Measurements from ENCODE around the gene RBFOX1.

GRCh38 chr16:7521834-7522233 lies 189.2 kb downstream of the RBFOX1 start:
- TF ChIP-seq SRF (IDR thresholded peaks at IDR 0.05; ENCODE audit: low read depth) (no peak), POLR2A (IDR thresholded peaks at IDR 0.05; ENCODE audit: borderline replicate concordance, extremely low read depth, insufficient read depth, insufficient read length) (no peak), CTCF (IDR thresholded peaks at IDR 0.05 in 2 of 3, conservative IDR thresholded peaks at IDR 0.05 in 1 of 3; ENCODE audit: borderline replicate concordance in 1 of 3, insufficient read depth in 1 of 3, low read depth in 2 of 3, low read length in 2 of 3) (no peak), SIN3A (IDR thresholded peaks at IDR 0.05; ENCODE audit: low read depth) (no peak), CEBPB (IDR thresholded peaks at IDR 0.05; ENCODE audit: low read depth) (no peak)
